A549 (cell line): ENCODE results near the gene FOXP1. TPM values are rescaled to one million over a fixed set of nuclear protein-coding genes. Genes with fewer than 3 reads are reported as not detected.

ENCODE experiments used
- ATAC-seq, 2 experiments: fragments of 200-7000 bp in 1 of 2; fragments of >200 bp in 1 of 2; cut with Nextera tagmentation in 1 of 2; cut with Tn5 transposase in 1 of 2; 3 replicates each; pipeline versions ENCODE4 v1.8.0 to v1.9.1; 2018 to 2020; ENCODE audit warnings: mild to moderate bottlenecking in 1 of 2, moderate library complexity in 1 of 2
- CTCF ChIA-PET: fragments of 300-600 bp; sonication (Branson Sonifier 250); formaldehyde crosslinking; extraction: SDS; loops from one replicate; lab custom pipeline; 2021; ENCODE audit warnings: antibody characterized with exemption, inconsistent platforms; lab: Yijun Ruan, JAX
- POLR2A ChIA-PET: fragments of 350-600 bp; formaldehyde crosslinking; extraction: SDS; loops from one replicate; lab custom pipeline; 2021; ENCODE audit warnings: antibody characterized with exemption, inconsistent platforms; lab: Yijun Ruan, JAX
- DNase-seq, 2 experiments: peaks; one replicate each; pipeline versions ENCODE4 v3.0.0 to v3.0.0-alpha.2; 2011 to 2016; ENCODE audit warnings: low read depth in 1 of 2, low spot score in 1 of 2
- FAIRE-seq: peaks from 2 replicates; lab custom pipeline; 2011; peaks lifted over from hg19 to GRCh38; lab: Jason Lieb, UNC
- H3K27ac ChIP-seq, 2 experiments: fragments of >200 bp; sonication (Bioruptor Twin); formaldehyde crosslinking; 3 replicates each; pipeline ENCODE4 v1.5.1; 2016 to 2017
- H3K4me1 ChIP-seq: fragments of >200 bp; sonication (Bioruptor Twin); formaldehyde crosslinking; 3 replicates; pipeline ENCODE4 v1.6.1; 2016
- H3K4me2 ChIP-seq: fragments of >200 bp; sonication (Bioruptor Twin); formaldehyde crosslinking; 3 replicates; pipeline ENCODE4 v1.6.1; 2016
- H3K4me3 ChIP-seq: fragments of >200 bp; sonication (Bioruptor Twin); formaldehyde crosslinking; 3 replicates; pipeline ENCODE4 v1.5.1; 2016
- H3K9me3 ChIP-seq: fragments of >200 bp; sonication (Bioruptor Twin); formaldehyde crosslinking; 3 replicates; pipeline ENCODE4 v1.6.1; 2016
- BHLHE40 ChIP-seq: IDR thresholded peaks from 2 replicates; pipeline ENCODE4 v1.6.1; 2012; ENCODE audit warnings: low read depth, low read length, inconsistent platforms
- CBX8 ChIP-seq: fragments of 200-600 bp; sonication (generic); IDR thresholded peaks from 2 replicates; pipeline ENCODE4 v1.6.1; 2016
- CHD2 ChIP-seq: fragments of 150-350 bp; IDR thresholded peaks from 2 replicates; pipeline ENCODE4 v1.6.1; 2014; ENCODE audit warnings: low read length; ENCODE audit not compliant: partially characterized antibody
- CHD4 ChIP-seq: fragments of 200-600 bp; sonication (generic); IDR thresholded peaks from 2 replicates; pipeline ENCODE4 v1.6.1; 2016; ENCODE audit warnings: antibody characterized with exemption, mild to moderate bottlenecking, borderline replicate concordance
- EP300 ChIP-seq, 2 experiments: fragments of >200 bp; sonication (Bioruptor Twin); formaldehyde crosslinking; IDR thresholded peaks; 2 replicates in 1 of 2; 3 replicates in 1 of 2; pipeline ENCODE4 v1.6.1; 2016 to 2017
- FOSL2 ChIP-seq, 2 experiments: fragments of 450-650 bp in 1 of 2; fragments of >200 bp in 1 of 2; sonication (Bioruptor Twin) in 1 of 2; formaldehyde crosslinking; IDR thresholded peaks; 2 replicates each; pipeline versions ENCODE4 v1.5.0 to v1.6.1; 2016 to 2020; ENCODE audit warnings: mild to moderate bottlenecking in 1 of 2, moderate library complexity in 1 of 2
- FOXS1 ChIP-seq: fragments of 250-450 bp; sonication (Bioruptor Pico); IDR thresholded peaks from 2 replicates; pipeline ENCODE4 v1.5.0; 2020; ENCODE audit warnings: mild to moderate bottlenecking, moderate library complexity
- GATA3 ChIP-seq: IDR thresholded peaks from 2 replicates; pipeline ENCODE4 v1.6.1; 2012; ENCODE audit warnings: borderline replicate concordance
- HDAC2 ChIP-seq: fragments of 200-600 bp; sonication (generic); IDR thresholded peaks from 2 replicates; pipeline ENCODE4 v1.6.1; 2016
- HOXA7 ChIP-seq: fragments of 250-450 bp; sonication (Bioruptor Pico); IDR thresholded peaks from 2 replicates; pipeline ENCODE4 v1.5.0; 2020; ENCODE audit warnings: mild to moderate bottlenecking, moderate library complexity
- HOXB13 ChIP-seq: fragments of 250-450 bp; sonication (Bioruptor Pico); IDR thresholded peaks from 2 replicates; pipeline ENCODE4 v1.5.0; 2020; ENCODE audit warnings: low read depth, mild to moderate bottlenecking, moderate library complexity
- HOXB5 ChIP-seq: fragments of 250-450 bp; sonication (Bioruptor Pico); IDR thresholded peaks from 2 replicates; pipeline ENCODE4 v1.5.0; 2020; ENCODE audit warnings: mild to moderate bottlenecking, moderate library complexity
- KDM5A ChIP-seq: fragments of 200-600 bp; sonication (generic); IDR thresholded peaks from 2 replicates; pipeline ENCODE4 v1.6.1; 2016; ENCODE audit warnings: antibody characterized with exemption, mild to moderate bottlenecking
- MAZ ChIP-seq: fragments of 150-350 bp; IDR thresholded peaks from 2 replicates; pipeline ENCODE4 v1.6.1; 2014; ENCODE audit warnings: antibody characterized with exemption, low read depth, low read length, borderline replicate concordance
- NFE2L2 ChIP-seq: fragments of 150-350 bp; conservative IDR thresholded peaks from 2 replicates; pipeline ENCODE4 v1.6.1; 2014; ENCODE audit warnings: low read length
- POLR2AphosphoS2 ChIP-seq: conservative IDR thresholded peaks from 2 replicates; pipeline ENCODE4 v1.6.1; 2012; ENCODE audit warnings: low read length, improper control_type of control experiment, inconsistent platforms
- RCOR1 ChIP-seq: fragments of 150-350 bp; IDR thresholded peaks from 2 replicates; pipeline ENCODE4 v1.6.1; 2014; ENCODE audit warnings: antibody characterized with exemption, low read length, low read depth
- REST ChIP-seq: fragments of 200-600 bp; sonication (generic); IDR thresholded peaks from 2 replicates; pipeline ENCODE4 v1.6.1; 2016; ENCODE audit warnings: antibody characterized with exemption, mild to moderate bottlenecking, moderate library complexity
- SMC3 ChIP-seq: fragments of >200 bp; sonication (Bioruptor Twin); formaldehyde crosslinking; IDR thresholded peaks from 3 replicates; pipeline ENCODE4 v1.6.1; 2018; ENCODE audit warnings: inconsistent platforms
- TP53 ChIP-seq: fragments of 250-450 bp; sonication (Bioruptor Pico); IDR thresholded peaks from 2 replicates; pipeline ENCODE4 v1.5.0; 2021; ENCODE audit warnings: mild to moderate bottlenecking, moderate library complexity
- USF2 ChIP-seq: fragments of 450-650 bp; IDR thresholded peaks from 2 replicates; pipeline ENCODE4 v1.6.1; 2014; ENCODE audit warnings: antibody characterized with exemption
- ZFP36 ChIP-seq: fragments of 450-650 bp; IDR thresholded peaks from 2 replicates; pipeline ENCODE4 v1.6.1; 2014; ENCODE audit warnings: borderline replicate concordance; ENCODE audit not compliant: partially characterized antibody
- WGBS: methylation state at CpG from one replicate; pipeline ENCODE4 v1.1.6; 2017; ENCODE audit errors: missing lambda C conversion rate; 5-methylcytosine and 5-hydroxymethylcytosine counted together
- polyA plus RNA-seq, 4 experiments: library from polyadenylated mRNA; depleted of rRNA in 3 of 4; stranded (reverse); fragments of >200 nt; fragmentation: RNase III in 1 of 4; extraction: RNeasy Plus Mini Kit Qiagen cat#74134 plus additional on column Dnase treatment in 1 of 4; gene quantifications; 2 replicates in 3 of 4; 3 replicates in 1 of 4; pipeline ENCODE4 v1.2.3, GENCODE V29; 2011 to 2017

The FOXP1 gene
- polyA plus RNA-seq, 2 of the 4 experiments (the other 2 are of a cell fraction): 12.8 to 13.9 TPM

GRCh38 chr3:71244826-71245488 lies 338.6 kb downstream of the FOXP1 start:
- Histone ChIP-seq H3K4me3 (peak overlapping the region; percentile 35), H3K27ac (peak overlapping the region; percentile 77 to 78), H3K9me3 (no peaks in the 10 kb centered on the region), H3K4me2 (peak overlapping the region; percentile 95), H3K4me1 (peaks cover 55% of the 10 kb centered on the region)
- TF ChIP-seq SMC3 (peak; percentile 6; the same call in 1 of the 3 replicates), EP300 (IDR thresholded peaks at IDR 0.05) (peak in 1 of 2 experiments; percentile 34; a peak in 1 of 5 replicates), USF2 (no peak)
- DNase-seq: peak in 1 of 2 experiments; percentile 64
- ChIA-PET POLR2A (interaction anchor here (0.6 to 1.2 kb wide), 2 partner anchors 13 to 16 kb away, joined by 3 to 5 read pairs; no protein-coding TSS in a partner anchor), CTCF (interaction anchor here (1.6 kb wide), 1 partner anchor 262 kb away, joined by 3 read pairs; no protein-coding TSS in a partner anchor)
- WGBS: 7% methylated on average over 8 of the region's 8 CpGs
- no peak for FAIRE-seq
- peak; percentile 66 to 82; a peak in 5 of 6 replicates for ATAC-seq

- ChIA-PET POLR2A (interaction anchor here (0.6 to 1.2 kb wide), 2 partner anchors 14 to 15 kb away, joined by 3 to 5 read pairs; no protein-coding TSS in a partner anchor), CTCF (interaction anchor here (0.6 to 1.6 kb wide), 3 partner anchors 16 to 267 kb away, joined by 3 read pairs; no protein-coding TSS in a partner anchor)
- Histone ChIP-seq H3K9me3 (no peaks in the 10 kb centered on the region), H3K27ac (peak overlapping the region; percentile 77 to 78), H3K4me3 (peak overlapping the region; percentile 35), H3K4me2 (peak overlapping the region; percentile 95), H3K4me1 (peaks cover 50% of the 10 kb centered on the region)
- DNase-seq (no peak), ATAC-seq (peak in 1 of 2 experiments; percentile 58; a peak in 3 of 6 replicates), FAIRE-seq (no peak)
- 43% methylated on average over 9 of the region's 9 CpGs for WGBS
- TF ChIP-seq POLR2AphosphoS2 (no peak), BHLHE40 (no peak), RCOR1 (no peak), HOXB5 (CRISPR knock-in tag) (no peak), CBX8 (no peak), KDM5A (no peak), FOXS1 (CRISPR knock-in tag) (no peak), HOXA7 (CRISPR knock-in tag) (no peak), GATA3 (no peak), CHD2 (no peak), HOXB13 (CRISPR knock-in tag) (no peak), TP53 (CRISPR knock-in tag) (no peak), REST (no peak), CHD4 (no peak), FOSL2 (IDR thresholded peaks at IDR 0.05) (no peak), FOSL2 (CRISPR knock-in tag; IDR thresholded peaks at IDR 0.05) (no peak), ZFP36 (no peak), HDAC2 (no peak), MAZ (no peak), NFE2L2 (no peak)
Observed at GRCh38 chr3:71244153-71244825, 339.2 kb downstream of the FOXP1 start.
